Activated T-helper 17 cell treated with anti-CD3 and anti-CD28 coated beads, Interleukin-2, amount 50 U/mL, for 72 hours (primary cell): ENCODE measurements around the gene POC1B. TPM values are rescaled to one million over a fixed set of nuclear protein-coding genes. Genes with fewer than 3 reads are reported as not detected.

Experiments
- ATAC-seq: fragments of 150-1000 bp; cut with Tn5 transposase; replicated peaks from 2 replicates; pipeline ENCODE4 v1.10.0; 2021; ENCODE audit warnings: mild to moderate bottlenecking, moderate library complexity
- H3K27ac Mint-ChIP-seq: one replicate; pipeline ENCODE4 v1.8.0; 2022; ENCODE audit warnings: mixed read lengths
- H3K27me3 Mint-ChIP-seq: one replicate; pipeline ENCODE4 v1.8.0; 2022; ENCODE audit warnings: mixed read lengths
- H3K36me3 Mint-ChIP-seq: one replicate; pipeline ENCODE4 v1.8.0; 2022; ENCODE audit warnings: low read depth, mild to moderate bottlenecking, mixed read lengths
- H3K4me1 Mint-ChIP-seq: one replicate; pipeline ENCODE4 v1.8.0; 2022; ENCODE audit warnings: mixed read lengths
- H3K4me3 Mint-ChIP-seq: one replicate; pipeline ENCODE4 v1.8.0; 2022; ENCODE audit warnings: mild to moderate bottlenecking, mixed read lengths
- H3K9me3 Mint-ChIP-seq: one replicate; pipeline ENCODE4 v1.8.0; 2022; ENCODE audit warnings: mixed read lengths
- total RNA-seq, 2 donors: library from RNA; stranded (reverse); gene quantifications; one replicate each; pipeline ENCODE4 v1.2.3, GENCODE V29; 2022

The POC1B gene
- total RNA-seq, 2 donors from 2014 or later: 47.5 to 54.3 TPM

DNA sequence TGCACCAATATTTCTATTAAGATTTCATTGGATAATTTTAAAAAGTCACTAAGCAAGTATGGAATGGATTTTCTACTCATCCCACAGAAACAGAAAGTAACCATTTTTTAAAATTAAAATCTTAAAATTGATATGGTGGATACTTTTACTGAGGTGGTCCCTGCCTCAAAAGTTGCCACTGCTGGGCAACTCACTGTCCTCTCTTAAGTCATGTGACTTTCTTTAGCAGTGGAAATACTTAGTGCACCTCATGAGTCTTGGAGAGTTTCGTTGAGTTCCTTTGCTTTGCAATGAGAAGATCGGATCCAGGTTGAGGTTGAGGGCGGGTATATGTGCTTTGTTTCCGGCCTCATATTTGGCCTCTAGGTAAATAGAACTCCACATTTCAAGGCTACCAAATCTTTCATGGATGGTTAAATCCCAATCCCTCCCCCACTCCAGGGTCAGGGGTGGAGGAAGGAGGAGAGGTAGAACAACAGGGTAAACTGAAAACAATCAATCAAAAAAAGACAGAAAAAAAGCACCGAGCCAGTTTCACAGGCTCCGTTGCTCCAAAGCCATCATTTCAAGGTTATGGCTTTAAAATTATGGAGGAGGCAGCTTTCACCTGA lies 134.0 kb downstream of the POC1B start:
- Mint-ChIP-seq H3K4me1 (peaks cover 20% of the 10 kb centered on the region), H3K27me3 (no peaks in the 10 kb centered on the region), H3K27ac (peak overlapping the region; percentile 56), H3K4me3 (no peak overlapping the region), H3K36me3 (no peaks in the 10 kb centered on the region), H3K9me3 (no peaks in the 10 kb centered on the region)
- ATAC-seq: no peak

DNA sequence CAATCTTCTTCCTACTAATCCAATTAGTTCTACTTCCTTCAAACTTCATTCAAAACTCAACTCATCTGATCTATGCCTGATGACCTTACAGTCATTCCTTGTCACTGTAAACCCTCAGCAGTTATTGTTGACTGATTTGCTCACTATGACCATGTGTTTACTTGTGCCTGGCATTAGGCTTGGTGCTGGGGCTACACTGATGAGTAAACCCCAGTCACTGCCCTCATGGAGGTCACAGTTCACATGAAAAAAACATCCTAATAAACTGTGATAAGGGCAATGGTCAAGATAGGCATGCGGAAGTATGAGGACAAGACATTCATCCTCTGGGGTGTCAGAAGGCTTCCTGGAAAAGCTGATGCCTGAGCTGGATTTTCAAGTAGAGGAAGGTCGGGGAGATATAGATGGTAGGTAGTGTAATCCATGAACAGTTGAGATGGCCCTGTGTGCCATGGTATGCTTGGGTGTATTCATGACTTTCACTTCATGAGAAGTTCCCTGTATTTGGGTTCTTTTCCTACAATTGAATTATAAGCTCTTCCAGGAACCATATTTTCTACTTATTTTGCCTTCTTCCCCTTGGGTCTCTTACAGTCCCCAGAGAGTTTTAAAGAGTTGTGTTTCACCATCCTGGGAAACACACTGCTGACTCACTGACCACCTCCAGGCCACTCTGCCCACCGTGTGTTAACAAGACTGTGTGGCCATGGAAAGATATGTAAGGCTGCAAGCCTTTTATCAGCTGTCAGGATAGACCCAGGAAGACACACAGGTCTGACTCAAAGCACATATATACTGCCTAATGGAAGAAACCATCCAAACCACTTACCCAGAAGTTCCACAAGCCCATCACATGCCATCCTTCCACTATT lies 134.8 kb downstream of the POC1B start:
- peak; percentile 82 for ATAC-seq
- Mint-ChIP-seq H3K9me3 (no peaks in the 10 kb centered on the region), H3K27ac (peak overlapping the region; percentile 56), H3K27me3 (no peaks in the 10 kb centered on the region), H3K4me1 (peaks cover 20% of the 10 kb centered on the region), H3K4me3 (peak overlapping the region; percentile 16), H3K36me3 (no peaks in the 10 kb centered on the region)

DNA sequence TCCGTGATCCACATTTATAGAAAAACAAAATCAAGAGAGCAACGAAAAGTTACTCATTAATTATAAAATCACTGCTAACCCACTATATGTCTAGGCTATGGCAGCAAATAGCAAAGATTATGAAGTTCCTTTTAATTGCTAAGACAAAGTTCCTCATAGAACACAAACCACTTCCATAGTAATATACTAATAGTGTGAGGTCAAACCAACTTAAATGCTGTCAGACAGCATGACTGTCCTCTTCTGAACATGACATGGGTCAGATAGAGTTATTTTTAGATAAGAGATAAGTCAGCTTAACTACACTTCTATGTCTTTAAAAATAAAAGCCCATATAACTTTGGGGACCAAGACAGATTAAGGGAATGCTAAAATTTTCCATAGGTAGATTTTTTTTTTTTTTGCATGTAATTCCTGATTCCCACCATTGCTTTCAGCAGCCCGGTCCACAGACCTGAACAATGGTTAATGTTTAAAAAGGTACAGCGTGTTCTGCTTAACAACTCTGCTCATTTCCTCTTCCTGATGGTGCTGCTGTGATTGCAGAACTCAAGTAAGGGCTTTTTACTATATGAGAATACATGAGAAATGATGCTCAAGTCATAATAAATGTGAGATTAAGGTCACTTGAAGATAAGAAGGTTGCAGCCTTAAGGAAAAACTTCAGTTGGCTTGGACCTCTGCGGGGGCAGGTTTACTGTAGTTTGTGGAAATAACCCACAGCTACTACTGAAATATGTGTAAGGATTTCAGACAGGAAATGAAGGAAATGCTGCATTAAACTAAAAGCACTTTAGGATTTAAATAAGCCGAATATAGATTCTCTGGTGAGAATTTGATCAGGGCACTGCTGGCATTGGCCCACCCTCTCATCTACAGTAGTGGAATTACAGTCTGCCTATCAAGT lies 135.8 kb downstream of the POC1B start:
- Mint-ChIP-seq H3K27ac (peak overlapping the region; percentile 56), H3K9me3 (no peaks in the 10 kb centered on the region), H3K36me3 (no peaks in the 10 kb centered on the region), H3K4me3 (peak overlapping the region; percentile 16), H3K27me3 (no peaks in the 10 kb centered on the region), H3K4me1 (peaks cover 20% of the 10 kb centered on the region)
- peak; percentile 47 for ATAC-seq

DNA sequence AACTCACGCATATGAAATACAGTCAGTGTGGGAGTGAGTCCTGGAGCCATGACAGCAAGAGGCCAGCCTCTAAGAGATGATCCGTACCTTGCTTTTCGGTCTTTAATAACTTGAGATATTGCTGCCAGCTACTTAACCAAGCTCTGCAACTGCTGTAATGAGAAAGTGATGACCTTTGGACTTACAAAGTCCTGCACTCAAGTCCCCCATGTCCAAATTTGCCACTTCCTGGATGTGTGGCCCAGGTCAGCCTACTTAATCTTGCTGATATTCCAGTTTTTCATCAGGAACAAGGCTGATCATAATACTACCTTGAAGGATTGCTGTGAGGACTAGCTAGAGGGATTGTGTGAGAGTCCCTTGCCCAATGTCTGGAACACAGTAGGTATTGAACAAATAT lies 139.7 kb downstream of the POC1B start:
- Mint-ChIP-seq H3K4me1 (peaks cover 20% of the 10 kb centered on the region), H3K36me3 (no peaks in the 10 kb centered on the region), H3K27me3 (no peaks in the 10 kb centered on the region), H3K9me3 (no peaks in the 10 kb centered on the region), H3K27ac (no peak overlapping the region), H3K4me3 (no peak overlapping the region)
- ATAC-seq: no peak

DNA sequence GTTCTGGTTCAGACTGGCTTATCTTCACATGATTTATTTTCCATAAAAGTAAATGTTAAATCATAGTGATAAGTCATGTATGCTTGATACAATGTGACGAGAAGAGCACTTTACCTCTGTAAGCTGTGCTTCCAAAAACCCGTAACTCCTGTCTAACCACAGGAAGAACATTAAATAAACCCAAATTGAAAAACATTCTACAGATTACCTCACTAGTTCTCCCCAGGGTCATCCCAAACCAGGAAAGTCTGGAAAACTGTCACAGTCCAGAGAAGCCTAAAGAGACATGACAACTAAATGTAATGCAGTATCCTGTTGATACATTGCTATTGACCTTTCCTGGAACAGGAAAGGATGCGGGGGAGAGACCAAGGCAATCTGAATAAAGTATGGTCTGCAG lies 141.0 kb downstream of the POC1B start:
- peaks cover 7% of the 10 kb centered on the region for H3K4me1 Mint-ChIP-seq
- no peaks in the 10 kb centered on the region for H3K27me3 Mint-ChIP-seq
- H3K4me3 Mint-ChIP-seq: no peak overlapping the region
- no peaks in the 10 kb centered on the region for H3K36me3 Mint-ChIP-seq
- ATAC-seq: no peak
- no peaks in the 10 kb centered on the region for H3K9me3 Mint-ChIP-seq
- no peak overlapping the region for H3K27ac Mint-ChIP-seq

DNA sequence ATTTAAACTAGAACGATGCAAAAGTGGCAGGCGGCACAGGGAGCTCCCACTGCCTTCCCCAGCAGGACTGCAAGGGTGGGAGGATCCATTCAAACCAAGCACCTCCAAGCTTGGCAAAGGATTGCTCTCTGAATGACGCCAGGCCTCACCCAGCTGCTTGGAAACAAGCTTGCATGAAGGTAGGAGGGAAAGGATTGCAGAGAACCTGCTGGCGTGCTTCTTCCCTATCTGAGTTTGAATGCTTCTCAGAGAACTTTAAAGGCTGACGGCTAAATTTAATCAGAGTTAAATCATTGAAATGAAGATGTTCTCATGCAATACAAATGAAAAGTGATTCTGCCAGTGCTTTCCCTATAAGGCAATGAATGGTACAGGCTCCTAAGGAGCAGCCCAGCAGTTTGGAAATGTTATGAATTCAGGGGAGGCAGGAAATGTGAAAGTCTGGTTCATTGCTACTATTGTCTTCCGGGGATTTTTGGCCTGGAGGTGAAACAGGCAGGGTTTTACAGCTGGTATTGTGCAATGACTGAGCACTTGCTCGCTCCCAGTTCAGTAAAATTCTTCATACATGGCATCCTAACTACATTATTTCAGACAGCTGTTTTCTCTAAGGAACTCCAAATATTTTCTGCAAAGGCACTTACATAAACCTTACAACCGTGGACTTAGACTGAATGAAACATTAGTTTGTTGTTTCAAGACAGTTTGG lies 141.6 kb downstream of the POC1B start:
- H3K9me3 Mint-ChIP-seq: no peaks in the 10 kb centered on the region
- ATAC-seq: no peak
- H3K36me3 Mint-ChIP-seq: no peaks in the 10 kb centered on the region
- H3K27ac Mint-ChIP-seq: no peak overlapping the region
- H3K4me1 Mint-ChIP-seq: peaks cover 4% of the 10 kb centered on the region
- no peak overlapping the region for H3K4me3 Mint-ChIP-seq
- no peaks in the 10 kb centered on the region for H3K27me3 Mint-ChIP-seq

DNA sequence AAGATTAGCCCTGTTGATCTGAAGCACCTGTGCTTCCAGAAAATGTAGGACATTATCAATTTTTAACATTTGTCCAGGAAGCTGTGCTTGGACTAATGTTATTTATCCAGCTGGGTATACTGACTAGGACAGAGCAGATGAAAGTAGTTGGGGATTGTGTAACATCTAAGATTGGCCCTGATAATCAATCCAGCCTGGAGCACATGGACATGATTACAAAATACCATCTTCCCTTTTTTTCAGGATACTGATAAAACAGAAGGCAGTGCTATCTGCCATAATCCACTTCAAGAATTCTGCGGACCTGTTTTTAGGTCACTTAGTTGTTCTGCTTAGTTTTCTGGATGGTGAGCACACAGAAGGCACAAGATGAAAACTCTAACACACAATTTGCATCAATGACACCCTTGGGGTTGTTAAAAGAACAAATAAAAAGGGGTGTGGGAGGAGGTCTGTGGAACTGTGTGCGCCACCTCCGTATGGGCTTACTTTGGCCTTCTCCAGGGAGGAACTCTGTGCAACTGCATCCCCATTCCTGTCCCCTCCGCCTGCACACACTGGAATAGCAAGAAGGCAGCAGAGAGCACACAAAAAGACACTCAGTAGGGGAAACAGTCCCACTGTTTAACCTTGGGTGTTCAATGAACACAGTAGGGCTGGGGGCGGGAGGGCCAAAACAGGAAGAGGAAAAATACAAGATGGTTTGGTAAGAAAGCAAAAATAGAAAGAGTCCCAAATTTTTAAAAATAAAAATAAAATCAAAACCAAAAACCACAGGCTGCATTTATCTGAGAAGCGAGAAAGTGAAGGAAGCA lies 142.4 kb downstream of the POC1B start:
- Mint-ChIP-seq H3K27me3 (no peaks in the 10 kb centered on the region), H3K36me3 (no peaks in the 10 kb centered on the region)

DNA sequence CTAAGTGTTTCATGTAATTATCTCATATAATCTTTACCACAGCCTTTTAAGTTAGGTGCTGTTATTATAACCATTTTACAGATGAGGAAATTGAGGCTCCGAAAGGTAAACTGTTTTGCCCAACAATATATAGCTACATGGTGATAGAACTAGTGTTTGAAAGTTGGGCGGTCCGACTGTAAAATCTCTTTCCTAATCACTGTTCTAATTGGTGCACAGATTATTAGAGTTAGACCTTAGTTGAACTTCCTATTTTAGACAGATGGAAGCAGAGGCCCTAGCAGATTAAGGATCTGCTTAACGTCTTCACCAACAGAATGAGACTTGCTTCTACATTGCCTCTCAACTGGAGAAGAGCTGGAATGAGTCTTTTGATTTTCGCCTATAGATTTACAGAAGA lies 143.5 kb downstream of the POC1B start:
- no peak for ATAC-seq
- Mint-ChIP-seq H3K4me3 (no peak overlapping the region), H3K27me3 (no peaks in the 10 kb centered on the region), H3K36me3 (no peaks in the 10 kb centered on the region), H3K27ac (no peak overlapping the region), H3K4me1 (peaks cover 4% of the 10 kb centered on the region), H3K9me3 (no peaks in the 10 kb centered on the region)

More for the DNA sequence above, 142.4 kb downstream of the POC1B start:
- no peaks in the 10 kb centered on the region for H3K9me3 Mint-ChIP-seq
- peaks cover 4% of the 10 kb centered on the region for H3K4me1 Mint-ChIP-seq
- ATAC-seq: no peak
- H3K27ac Mint-ChIP-seq: no peak overlapping the region
- no peak overlapping the region for H3K4me3 Mint-ChIP-seq

DNA sequence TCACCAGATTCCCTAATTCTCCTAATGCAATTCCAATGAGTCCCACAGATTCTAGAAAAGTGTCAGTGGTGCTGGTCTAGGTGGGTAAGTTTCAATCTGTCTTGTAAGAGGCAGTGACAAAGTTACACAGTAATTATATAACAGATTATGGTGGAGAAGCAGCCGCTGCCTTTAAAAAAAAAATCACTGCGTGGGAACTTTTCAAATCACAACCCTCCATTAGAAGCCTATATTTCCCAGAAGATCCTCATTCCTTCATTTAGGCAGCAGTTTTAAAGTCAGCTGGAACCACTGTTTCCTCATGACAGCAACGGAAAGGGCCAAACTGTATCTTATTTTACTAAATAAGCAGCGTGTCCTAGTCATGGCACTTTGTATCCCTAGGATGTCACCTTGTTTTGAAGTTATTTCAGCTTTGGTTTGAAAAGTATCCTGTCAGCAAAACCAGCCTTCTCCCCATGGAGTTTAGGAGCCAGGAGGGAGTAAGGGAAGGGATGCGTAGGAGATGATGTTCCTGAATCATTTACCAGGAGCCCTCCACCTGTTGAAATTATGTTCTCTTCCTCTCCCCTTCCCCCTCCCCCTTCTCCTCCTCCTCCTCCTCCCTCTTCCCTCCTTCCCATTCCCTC lies 145.9 kb downstream of the POC1B start:
- Mint-ChIP-seq H3K36me3 (no peaks in the 10 kb centered on the region), H3K9me3 (no peaks in the 10 kb centered on the region), H3K27me3 (no peaks in the 10 kb centered on the region)

DNA sequence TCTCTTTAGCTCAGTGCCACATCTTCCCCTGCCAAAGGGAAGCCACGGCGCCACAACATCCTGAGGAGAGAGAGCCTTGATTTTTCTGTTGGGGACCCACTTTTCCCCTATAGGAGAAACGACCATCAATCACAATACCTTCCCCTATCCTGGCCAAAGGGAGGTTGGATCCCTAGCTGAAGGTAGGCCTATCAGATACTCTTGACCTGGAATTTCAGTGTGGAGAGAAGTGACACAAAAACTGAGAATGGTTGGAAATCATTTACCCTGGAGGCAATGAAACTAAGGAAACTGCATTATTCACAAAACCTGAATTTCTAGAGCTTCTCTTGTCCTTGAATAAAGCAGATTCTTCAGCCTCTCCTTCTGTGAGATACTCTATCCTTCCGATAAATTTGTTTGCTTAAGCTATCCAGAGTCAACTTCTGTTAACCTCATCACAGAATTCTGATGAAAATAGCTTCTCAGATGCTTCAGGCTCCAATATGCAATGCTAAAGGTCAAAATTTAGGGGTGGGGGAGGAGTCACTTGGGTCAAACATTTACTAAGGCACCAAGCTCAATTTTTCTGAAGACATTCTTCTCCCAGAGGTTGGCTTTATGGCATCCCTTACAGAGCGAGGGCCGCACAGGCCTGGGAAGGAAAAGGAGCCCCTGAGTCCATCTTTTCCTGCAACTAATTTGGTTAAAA lies 146.6 kb downstream of the POC1B start:
- peaks cover 21% of the 10 kb centered on the region for H3K4me1 Mint-ChIP-seq
- H3K4me3 Mint-ChIP-seq: no peak overlapping the region
- H3K36me3 Mint-ChIP-seq: no peaks in the 10 kb centered on the region
- no peaks in the 10 kb centered on the region for H3K27me3 Mint-ChIP-seq
- H3K27ac Mint-ChIP-seq: no peak overlapping the region
- no peaks in the 10 kb centered on the region for H3K9me3 Mint-ChIP-seq
- no peak for ATAC-seq

More for the DNA sequence above, 145.9 kb downstream of the POC1B start:
- no peak overlapping the region for H3K4me3 Mint-ChIP-seq
- H3K4me1 Mint-ChIP-seq: peaks cover 21% of the 10 kb centered on the region
- no peak for ATAC-seq
- no peak overlapping the region for H3K27ac Mint-ChIP-seq

DNA sequence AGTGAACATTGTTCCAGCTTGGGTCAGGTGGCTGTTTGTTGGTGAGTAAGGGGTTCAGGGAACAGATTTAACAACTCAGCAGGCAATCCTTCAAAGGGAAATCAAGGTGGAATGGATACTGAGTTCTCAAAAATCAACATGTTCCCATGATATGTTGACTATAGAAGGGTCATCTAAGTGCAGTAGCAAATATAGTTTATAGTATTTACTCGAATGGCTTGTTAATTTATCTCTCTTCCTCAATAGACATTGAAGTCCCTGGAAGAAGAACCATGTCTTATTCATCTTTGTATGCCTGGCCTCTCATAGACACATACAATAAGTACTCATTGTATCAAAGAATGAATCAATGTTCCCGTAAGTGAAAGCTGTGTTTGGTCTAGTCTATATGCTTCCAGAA lies 149.0 kb downstream of the POC1B start:
- H3K4me3 Mint-ChIP-seq: peak overlapping the region; percentile 53
- no peaks in the 10 kb centered on the region for H3K36me3 Mint-ChIP-seq
- H3K27ac Mint-ChIP-seq: peak overlapping the region; percentile 84
- no peaks in the 10 kb centered on the region for H3K9me3 Mint-ChIP-seq
- ATAC-seq: no peak
- H3K4me1 Mint-ChIP-seq: peaks cover 17% of the 10 kb centered on the region
- no peaks in the 10 kb centered on the region for H3K27me3 Mint-ChIP-seq

DNA sequence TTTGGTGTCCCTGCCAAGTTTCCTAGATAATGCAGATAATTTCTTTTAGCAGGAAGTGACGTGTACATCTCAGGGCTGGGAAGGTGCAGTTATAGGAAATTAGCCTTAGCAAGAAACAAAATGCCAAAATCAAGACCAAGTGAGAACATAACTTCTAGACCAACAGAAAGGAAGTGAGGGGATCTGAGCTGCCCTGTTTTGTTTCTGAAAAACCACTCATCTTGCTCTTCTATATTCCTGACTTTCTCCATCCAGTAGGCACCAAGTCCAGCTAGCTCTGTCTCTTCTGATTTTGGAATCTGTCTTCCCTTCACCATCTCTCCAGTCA lies 149.7 kb downstream of the POC1B start:
- Mint-ChIP-seq H3K9me3 (no peaks in the 10 kb centered on the region), H3K4me3 (peak overlapping the region; percentile 53), H3K36me3 (no peaks in the 10 kb centered on the region), H3K27ac (peak overlapping the region; percentile 84), H3K27me3 (no peaks in the 10 kb centered on the region), H3K4me1 (peaks cover 17% of the 10 kb centered on the region)
- peak; percentile 31 for ATAC-seq
